GM21528 (cell line): ENCODE data around the gene CSNK2B.
A peak's percentile ranks its signal among the peaks of the same experiment; 100 is the strongest.

Experiments
- ATAC-seq: cut with Tn5 transposase; IDR thresholded peaks from one replicate; pipeline ENCODE4 v1.9.1; 2021; ENCODE audit warnings: mild to moderate bottlenecking, moderate library complexity; ENCODE audit not compliant: unreplicated experiment, low FRiP score

Gene CSNK2B

GRCh38 chr6:31665501-31666336 lies at the start of gene CSNK2B:
CSNK2B (plus strand) TSS chr6:31666080; CDS start chr6:31666832, 752 bp downstream.
- peak; percentile 73 for ATAC-seq

DNA sequence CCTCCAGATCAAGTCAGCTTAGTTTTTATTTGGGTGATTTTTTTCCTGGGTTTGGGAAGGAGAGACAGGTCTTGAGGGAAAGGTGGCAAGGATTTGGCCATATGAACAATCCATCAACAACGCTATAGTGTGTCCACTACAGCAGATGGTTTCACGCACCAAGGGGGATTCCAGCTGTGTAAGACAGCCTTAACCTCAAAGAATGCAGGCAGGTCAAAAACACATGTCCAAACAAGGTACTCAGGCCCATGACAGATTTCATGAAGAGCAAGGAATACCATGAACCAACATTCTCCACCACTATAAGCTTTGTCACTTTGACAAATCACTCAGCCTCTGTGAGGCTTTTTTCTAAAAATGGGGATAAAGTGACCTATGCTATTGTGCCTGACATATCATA lies 48.9 kb upstream of the CSNK2B start:
- ATAC-seq = no peak

- ATAC-seq = peak; percentile 80
Measured at GRCh38 chr6:31619805-31620585, 45.9 kb upstream of the CSNK2B start.

- ATAC-seq = no peak
Measured at GRCh38 chr6:31620586-31621319, 45.1 kb upstream of the CSNK2B start, which contains the start of gene PRRC2A. PRRC2A (plus strand) TSS chr6:31620715; CDS start chr6:31622790, 2,075 bp downstream.

- no peak for ATAC-seq
Measured at GRCh38 chr6:31621320-31621939, 44.5 kb upstream of the CSNK2B start.

GRCh38 chr6:31621991-31622390 lies 43.9 kb upstream of the CSNK2B start:
- no peak for ATAC-seq

- ATAC-seq = no peak
Measured at GRCh38 chr6:31622684-31623091, 43.2 kb upstream of the CSNK2B start.

DNA sequence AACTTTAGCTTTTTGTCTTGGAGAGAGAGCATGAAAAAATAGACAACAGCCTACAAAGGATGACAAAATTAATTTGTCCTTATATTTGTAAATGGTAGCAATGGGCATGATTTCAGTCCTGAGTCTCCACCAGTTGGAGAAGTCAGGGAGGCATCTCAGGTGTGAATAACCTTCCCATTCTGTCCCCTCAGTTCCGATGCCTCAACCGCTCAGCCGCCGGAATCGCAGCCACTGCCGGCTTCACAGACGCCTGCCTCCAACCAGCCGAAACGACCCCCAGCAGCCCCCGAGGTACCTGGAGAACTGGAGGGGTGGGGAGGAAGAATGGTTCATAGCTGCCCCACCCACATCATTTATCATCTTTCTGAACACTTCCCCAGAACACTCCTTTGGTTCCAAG lies 41.8 kb upstream of the CSNK2B start:
- no peak for ATAC-seq

GRCh38 chr6:31626952-31627351 lies 38.9 kb upstream of the CSNK2B start:
- ATAC-seq = no peak

DNA sequence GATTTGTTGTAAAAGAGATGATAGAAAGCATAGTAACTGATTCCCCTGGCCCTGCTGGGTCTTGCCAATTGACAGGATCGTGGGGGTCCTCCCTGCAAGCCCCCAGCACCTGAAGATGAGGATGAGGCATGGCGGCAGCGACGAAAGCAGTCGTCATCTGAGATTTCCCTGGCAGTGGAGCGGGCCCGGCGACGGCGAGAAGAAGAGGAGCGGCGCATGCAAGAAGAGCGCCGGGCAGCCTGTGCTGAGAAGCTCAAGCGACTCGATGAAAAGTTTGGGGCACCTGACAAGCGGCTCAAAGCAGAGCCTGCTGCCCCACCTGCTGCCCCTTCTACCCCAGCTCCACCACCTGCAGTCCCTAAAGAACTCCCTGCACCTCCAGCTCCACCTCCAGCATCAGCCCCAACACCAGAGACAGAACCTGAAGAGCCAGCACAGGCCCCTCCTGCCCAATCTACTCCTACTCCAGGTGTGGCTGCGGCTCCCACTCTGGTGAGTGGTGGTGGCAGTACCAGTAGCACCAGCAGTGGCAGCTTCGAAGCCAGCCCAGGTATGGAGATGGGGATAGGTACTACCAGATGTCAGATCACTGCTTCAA lies 38.1 kb upstream of the CSNK2B start:
- ATAC-seq = no peak

- ATAC-seq = no peak
Measured at GRCh38 chr6:31629014-31629413, 36.9 kb upstream of the CSNK2B start.

DNA sequence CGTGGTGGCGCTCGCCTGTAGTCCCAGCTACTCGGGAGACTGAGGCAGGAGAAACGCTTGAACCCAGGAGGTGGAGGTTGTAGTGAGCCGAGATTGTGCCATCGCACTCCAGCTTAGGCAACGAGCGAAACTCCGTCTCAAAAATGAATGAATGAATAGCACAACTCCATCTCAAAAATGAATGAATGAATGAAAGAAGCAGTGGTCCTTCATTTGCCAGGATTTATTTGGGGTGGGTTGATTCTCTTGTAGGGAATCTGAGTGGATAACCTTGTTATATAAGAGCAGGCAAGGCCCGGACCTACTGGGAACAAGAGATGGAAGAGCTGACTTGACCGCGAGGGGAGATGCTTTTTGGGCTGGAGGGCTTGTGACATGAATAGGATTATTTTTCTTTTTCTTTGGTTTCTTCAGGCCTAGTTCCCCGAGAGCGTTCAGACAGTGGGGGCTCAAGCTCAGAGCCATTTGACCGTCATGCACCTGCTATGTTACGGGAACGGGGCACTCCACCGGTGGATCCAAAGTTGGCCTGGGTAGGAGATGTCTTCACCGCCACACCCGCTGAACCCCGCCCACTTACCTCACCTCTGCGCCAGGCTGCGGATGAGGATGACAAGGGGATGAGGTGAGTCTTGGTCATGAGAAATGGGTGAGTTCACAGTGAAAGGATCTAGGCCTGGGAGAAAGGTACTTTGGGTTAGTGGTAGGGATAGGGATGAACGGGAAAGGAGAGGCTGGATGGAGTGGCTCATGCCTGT lies 35.5 kb upstream of the CSNK2B start:
- no peak for ATAC-seq

DNA sequence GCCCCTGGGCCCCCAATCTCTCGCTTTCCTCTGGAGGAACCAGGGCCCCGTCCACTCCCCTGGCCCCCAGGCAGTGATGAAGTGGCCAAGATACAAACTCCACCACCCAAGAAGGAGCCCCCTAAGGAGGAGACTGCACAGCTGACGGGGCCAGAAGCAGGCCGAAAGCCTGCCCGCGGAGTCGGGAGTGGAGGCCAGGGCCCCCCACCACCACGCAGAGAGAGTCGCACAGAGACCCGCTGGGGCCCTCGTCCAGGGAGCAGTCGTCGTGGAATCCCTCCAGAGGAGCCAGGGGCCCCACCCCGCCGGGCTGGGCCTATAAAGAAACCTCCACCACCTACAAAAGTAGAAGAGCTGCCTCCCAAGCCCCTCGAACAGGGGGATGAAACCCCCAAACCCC lies 34.7 kb upstream of the CSNK2B start:
- ATAC-seq = no peak

GRCh38 chr6:31631681-31632278 lies 34.1 kb upstream of the CSNK2B start:
- no peak for ATAC-seq

DNA sequence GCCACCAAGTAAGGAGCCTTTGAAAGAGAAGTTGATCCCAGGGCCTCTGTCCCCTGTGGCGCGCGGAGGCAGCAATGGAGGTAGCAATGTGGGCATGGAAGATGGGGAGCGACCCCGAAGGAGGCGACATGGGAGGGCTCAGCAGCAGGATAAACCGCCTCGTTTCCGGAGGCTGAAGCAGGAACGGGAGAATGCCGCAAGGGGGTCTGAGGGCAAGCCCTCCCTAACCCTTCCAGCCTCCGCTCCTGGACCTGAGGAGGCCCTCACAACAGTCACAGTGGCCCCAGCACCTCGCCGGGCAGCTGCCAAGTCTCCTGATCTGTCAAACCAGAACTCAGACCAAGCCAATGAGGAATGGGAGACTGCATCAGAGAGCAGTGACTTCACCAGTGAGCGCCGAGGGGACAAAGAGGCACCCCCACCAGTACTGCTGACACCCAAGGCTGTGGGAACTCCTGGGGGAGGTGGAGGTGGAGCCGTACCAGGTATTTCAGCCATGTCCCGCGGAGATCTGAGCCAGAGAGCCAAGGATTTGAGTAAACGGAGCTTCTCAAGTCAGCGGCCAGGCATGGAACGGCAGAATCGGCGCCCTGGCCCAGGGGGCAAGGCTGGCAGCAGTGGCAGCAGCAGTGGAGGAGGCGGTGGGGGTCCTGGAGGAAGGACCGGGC lies 33.5 kb upstream of the CSNK2B start:
- ATAC-seq = no peak

GRCh38 chr6:31633447-31633846 lies 32.4 kb upstream of the CSNK2B start:
- ATAC-seq = no peak

DNA sequence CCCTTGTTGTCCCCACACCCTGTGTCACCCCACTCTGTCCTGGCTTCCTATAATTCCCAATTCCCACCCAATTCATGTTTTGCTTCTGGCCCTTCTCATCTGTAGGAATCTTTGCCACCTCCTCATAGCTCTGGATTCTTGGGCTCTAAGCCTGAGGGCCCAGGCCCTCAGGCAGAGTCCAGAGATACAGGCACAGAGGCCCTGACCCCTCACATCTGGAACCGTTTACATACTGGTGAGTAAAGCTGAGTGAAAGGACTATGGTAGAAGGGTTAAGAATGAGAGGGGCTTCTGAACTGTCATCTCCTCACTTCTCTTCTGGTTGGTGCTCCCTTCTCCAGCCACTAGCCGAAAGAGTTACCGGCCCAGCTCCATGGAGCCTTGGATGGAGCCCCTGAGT lies 31.7 kb upstream of the CSNK2B start:
- no peak for ATAC-seq

DNA sequence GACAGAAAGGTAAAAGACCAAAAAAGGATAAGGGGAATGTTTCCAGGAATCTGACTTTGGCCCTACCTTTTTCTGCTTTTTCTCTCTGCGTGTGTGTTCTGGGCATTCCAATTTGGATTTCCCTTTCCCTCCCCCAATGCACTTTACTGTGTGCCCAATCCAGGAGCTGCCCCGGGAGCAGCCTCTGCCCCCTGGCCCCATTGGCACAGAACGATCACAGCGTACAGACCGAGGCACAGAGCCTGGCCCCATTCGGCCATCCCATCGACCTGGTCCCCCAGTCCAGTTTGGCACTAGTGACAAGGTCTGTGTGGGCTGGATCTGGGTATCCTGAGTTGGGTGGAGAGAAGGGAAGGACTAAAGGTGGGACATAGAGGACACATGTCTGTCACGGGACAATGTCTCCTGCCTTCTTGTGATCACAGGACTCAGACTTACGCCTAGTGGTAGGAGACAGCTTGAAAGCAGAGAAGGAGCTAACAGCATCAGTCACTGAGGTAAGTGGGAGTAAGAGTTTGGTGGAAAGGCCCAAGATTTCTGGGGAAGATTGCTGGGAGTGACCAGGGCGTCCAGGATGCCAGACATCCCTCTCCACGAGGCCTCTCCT lies 30.8 kb upstream of the CSNK2B start:
- ATAC-seq = no peak
